Fibroblast of the aortic adventitia (primary cell): ENCODE results near the gene WDR83. TPM values are rescaled to one million over a fixed set of nuclear protein-coding genes. Genes with fewer than 3 reads are reported as not detected.

Source experiments
- DNase-seq: peaks from one replicate; pipeline ENCODE4 v3.0.0-alpha.2; 2010; ENCODE audit warnings: low read depth
- H3K4me3 ChIP-seq: 2 replicates; pipeline ENCODE4 v1.5.1; 2011; ENCODE audit warnings: low read depth, mild to moderate bottlenecking, control low read depth, low read length, moderate library complexity
- total RNA-seq: library from RNA; depleted of rRNA; stranded (reverse); fragments of >200 nt; gene quantifications from 2 replicates; pipeline ENCODE4 v1.2.3, GENCODE V29; 2012; ENCODE audit warnings: low replicate concordance
- TF ChIP-seq, protein P1 (sequence below): IDR thresholded peaks from 2 replicates; pipeline ENCODE4 v1.5.1; 2011; ENCODE audit warnings: mild to moderate bottlenecking, low read length, control low read depth, inconsistent platforms; ENCODE audit not compliant: insufficient read depth

The WDR83 gene
- total RNA-seq, 1 donor: 6.8 TPM

DNA sequence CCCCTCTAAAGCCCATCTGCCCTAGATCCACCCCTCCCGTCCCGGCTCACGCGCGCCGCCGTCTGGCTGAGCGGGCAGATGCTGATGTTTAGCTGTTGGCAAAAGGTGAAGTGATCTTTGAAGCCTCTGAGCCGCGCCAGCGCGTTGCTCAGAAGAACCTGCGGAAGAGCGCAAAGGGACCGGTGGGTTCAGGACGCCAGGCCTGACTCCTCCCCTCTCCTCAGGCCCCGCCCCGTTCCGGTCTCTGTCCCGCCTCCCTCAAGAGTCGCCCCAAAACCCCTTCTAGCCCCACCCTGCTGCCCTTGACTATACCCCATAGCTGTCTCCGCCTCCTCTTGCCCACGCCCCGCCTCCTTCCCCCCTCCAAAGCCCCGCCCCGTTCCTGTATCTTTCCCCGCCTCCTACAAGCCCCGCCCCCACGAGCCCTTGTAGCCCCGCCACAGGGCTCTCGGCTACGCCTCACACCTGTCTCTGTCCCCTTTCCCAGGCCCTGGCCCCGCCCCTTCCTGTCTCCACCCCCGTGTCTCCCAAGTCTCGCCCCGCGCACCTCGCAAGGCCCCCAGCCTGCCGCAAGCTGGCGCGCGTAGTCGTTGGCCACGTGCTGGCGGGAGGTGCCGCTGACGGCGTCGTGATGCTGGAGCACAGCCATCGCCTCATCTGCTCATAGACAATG is 9.6 kb upstream of the WDR83 start:
- H3K4me3 ChIP-seq: no peak overlapping the region
- TF ChIP-seq, protein P1, sequence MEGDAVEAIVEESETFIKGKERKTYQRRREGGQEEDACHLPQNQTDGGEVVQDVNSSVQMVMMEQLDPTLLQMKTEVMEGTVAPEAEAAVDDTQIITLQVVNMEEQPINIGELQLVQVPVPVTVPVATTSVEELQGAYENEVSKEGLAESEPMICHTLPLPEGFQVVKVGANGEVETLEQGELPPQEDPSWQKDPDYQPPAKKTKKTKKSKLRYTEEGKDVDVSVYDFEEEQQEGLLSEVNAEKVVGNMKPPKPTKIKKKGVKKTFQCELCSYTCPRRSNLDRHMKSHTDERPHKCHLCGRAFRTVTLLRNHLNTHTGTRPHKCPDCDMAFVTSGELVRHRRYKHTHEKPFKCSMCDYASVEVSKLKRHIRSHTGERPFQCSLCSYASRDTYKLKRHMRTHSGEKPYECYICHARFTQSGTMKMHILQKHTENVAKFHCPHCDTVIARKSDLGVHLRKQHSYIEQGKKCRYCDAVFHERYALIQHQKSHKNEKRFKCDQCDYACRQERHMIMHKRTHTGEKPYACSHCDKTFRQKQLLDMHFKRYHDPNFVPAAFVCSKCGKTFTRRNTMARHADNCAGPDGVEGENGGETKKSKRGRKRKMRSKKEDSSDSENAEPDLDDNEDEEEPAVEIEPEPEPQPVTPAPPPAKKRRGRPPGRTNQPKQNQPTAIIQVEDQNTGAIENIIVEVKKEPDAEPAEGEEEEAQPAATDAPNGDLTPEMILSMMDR: no peak
- no peak for DNase-seq

DNA sequence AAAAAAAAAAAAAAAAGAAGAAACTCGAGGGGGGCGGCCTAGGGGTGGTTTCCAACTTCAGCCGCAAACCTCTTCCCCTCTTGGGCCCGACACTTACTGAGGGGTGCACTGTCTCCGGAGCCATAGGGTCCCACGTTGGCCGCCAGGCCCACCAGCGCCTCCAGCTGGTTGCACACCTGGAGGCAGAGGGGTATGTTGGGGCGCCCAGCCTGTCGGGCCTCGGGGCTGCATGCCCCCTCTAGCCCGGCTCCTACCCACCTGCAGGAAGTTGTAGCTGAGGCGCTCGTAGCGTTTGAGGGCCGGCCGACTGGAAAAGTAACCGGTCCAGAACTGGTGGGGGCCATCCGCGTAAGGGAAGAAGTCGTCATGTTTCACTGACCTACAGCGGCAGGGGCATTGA is 8.6 kb upstream of the WDR83 start:
- no peak for DNase-seq
- TF ChIP-seq, protein P1: no peak
- H3K4me3 ChIP-seq: no peak overlapping the region

DNA sequence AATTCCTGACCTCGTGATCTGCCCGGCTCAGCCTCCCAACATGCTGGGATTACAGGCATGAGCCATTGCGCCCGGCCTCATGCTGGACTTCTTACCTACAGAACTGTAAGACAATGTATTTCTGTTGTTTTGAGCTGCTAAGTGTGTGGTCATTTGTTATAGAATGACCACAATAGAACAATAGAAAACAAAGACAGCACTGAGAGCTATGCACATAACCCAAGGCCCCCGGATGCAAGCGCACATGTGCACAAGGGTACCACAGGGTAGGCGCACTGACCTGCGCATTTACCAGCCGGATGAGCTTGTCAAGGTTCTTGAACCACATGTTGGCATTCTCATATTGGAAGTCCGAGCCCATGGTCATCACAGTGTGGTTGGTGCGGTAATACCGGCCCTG is 5.6 kb upstream of the WDR83 start:
- TF ChIP-seq, protein P1: no peak
- H3K4me3 ChIP-seq: no peak overlapping the region
- DNase-seq: no peak

DNA sequence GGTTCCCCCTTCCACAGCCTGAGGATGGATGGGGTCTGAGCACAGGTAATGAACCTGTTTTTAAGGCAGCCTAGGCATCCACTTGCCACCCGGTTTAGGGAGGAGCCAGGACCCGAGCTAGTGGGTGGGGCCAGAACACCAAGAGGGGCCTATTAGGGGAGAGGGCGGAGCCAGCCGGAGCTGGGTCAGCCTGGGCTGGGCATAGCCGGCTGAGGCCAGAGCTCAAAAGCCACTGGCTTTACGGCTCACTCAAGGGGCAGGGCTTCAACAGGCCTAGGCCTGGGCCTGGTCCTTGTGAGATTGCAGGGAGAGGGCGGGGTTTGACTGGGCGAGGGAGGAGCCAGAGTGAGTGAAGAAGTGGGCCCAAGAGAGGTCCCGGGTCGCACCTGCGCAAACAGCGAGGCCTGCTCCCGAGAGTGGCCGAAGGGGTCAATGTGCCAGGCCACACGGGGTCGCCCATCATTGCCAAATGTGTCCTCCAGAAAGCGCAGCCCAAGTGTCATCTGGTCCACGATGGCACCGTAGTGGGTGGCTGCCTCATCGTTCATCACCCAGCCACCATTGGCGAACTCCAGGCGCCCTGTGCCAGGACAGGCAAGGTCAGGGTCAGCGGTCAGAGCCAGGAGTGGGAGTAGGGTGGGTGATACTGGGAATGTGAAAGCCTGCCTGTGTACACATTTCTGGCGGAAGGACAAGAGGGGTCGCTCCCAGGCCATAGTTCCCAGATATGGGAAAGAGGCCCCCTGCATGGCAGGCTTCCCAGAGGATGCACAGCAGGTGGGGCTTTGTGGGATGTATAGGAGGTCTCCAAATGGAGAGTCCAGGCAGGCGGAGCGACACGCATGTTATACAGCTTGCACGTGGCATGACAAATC is 2.0 kb upstream of the WDR83 start:
- TF ChIP-seq, protein P1: no peak
- H3K4me3 ChIP-seq: no peak overlapping the region
- no peak for DNase-seq

DNA sequence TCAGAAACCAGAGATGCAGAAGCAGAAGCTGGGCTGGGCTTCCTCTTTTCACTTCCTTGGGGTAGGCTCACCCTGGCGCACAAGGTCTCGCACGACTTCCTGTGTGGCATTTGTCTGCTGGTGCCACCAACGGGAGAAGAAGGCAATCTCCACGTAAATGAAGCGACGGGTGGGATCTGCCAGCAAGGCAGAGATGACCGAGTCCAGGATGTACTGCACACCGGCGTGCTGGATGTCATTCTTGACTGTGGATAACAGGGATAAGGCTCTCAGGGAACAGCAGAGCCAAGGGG is 1.4 kb upstream of the WDR83 start:
- TF ChIP-seq, protein P1: no peak
- DNase-seq: no peak
- H3K4me3 ChIP-seq: no peak overlapping the region

DNA sequence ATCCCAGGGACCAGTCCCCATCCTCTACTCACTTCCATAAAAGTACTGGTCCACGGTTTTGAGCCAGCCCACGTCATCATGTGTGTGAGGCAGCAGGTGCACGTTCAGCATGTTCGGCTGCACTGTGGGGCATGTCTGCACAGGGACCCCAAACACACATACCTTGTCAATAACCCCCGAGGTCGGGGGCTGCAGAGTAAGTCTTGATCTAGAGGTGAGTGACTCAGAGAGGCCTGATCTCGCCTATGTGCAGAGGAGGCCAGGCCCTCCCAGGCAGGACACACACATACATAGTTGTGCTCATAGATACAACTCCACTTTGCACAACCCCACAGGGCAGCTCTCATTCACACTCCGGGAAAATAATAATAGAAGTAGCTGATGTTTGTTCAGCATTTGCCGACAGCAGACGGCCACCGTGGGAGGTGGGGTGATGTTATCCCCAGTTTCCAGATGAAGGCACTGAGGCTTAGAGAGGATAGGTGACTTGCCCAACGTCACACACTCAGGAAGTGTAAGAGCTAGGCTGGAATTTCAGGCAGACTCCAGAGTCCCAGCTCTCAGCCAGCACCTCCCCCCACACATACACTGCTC is 839 bp upstream of the WDR83 start:
- peak overlapping the region; percentile 94 for H3K4me3 ChIP-seq
- DNase-seq: no peak
- TF ChIP-seq, protein P1: no peak
